H9 (cell line): ENCODE measurements around the gene BTBD6. TPM values are rescaled to one million over a fixed set of nuclear protein-coding genes. Genes with fewer than 3 reads are reported as not detected.
"Not testable (repeated sequence)": the region's sequence is repeated elsewhere in the genome, so short reads cannot be mapped to it uniquely, and the experiment has no call there.

ENCODE experiments used
- DNase-seq: peaks from one replicate; pipeline ENCODE4 v3.0.0-alpha.2; 2017
- H2AFZ ChIP-seq: one replicate; pipeline ENCODE4 v1.6.1; 2013; ENCODE audit warnings: mild to moderate bottlenecking, low read length, control low read depth, moderate library complexity
- H2AK5ac ChIP-seq: 2 replicates; pipeline ENCODE4 v1.6.1; 2013; ENCODE audit warnings: low read length, control low read depth, mixed read lengths; ENCODE audit not compliant: insufficient read length
- H2BK120ac ChIP-seq: one replicate; pipeline ENCODE4 v1.6.1; 2013; ENCODE audit warnings: low read depth, mild to moderate bottlenecking, low read length, control low read depth, inconsistent platforms; ENCODE audit not compliant: poor library complexity, severe bottlenecking
- H2BK12ac ChIP-seq: 2 replicates; pipeline ENCODE4 v1.6.1; 2013; ENCODE audit warnings: low read length, control low read depth, mixed read lengths, low read depth; ENCODE audit not compliant: insufficient read length
- H2BK15ac ChIP-seq: 2 replicates; pipeline ENCODE4 v1.6.1; 2013; ENCODE audit warnings: low read depth, low read length, control low read depth
- H2BK20ac ChIP-seq: one replicate; pipeline ENCODE4 v1.6.1; 2013; ENCODE audit warnings: low read depth, mild to moderate bottlenecking, low read length, control low read depth, inconsistent platforms; ENCODE audit not compliant: poor library complexity, severe bottlenecking
- H2BK5ac ChIP-seq: 2 replicates; pipeline ENCODE4 v1.6.1; 2013; ENCODE audit warnings: low read length, control low read depth, mixed read lengths; ENCODE audit not compliant: insufficient read length
- H3K14ac ChIP-seq: 2 replicates; pipeline ENCODE4 v1.6.1; 2013; ENCODE audit warnings: low read length, control low read depth; ENCODE audit not compliant: insufficient read depth
- H3K18ac ChIP-seq: 2 replicates; pipeline ENCODE4 v1.6.1; 2013; ENCODE audit warnings: low read depth, mild to moderate bottlenecking, mixed read lengths, low read length, control low read depth; ENCODE audit not compliant: insufficient read length
- H3K23ac ChIP-seq: 2 replicates; pipeline ENCODE4 v1.6.1; 2013; ENCODE audit warnings: low read length, control low read depth, mixed read lengths, low read depth; ENCODE audit not compliant: insufficient read length
- H3K23me2 ChIP-seq: 2 replicates; pipeline ENCODE4 v1.6.1; 2013; ENCODE audit warnings: low read depth, mild to moderate bottlenecking, mixed read lengths, low read length, control low read depth; ENCODE audit not compliant: insufficient read length, poor library complexity, severe bottlenecking
- H3K27ac ChIP-seq: 2 replicates; pipeline ENCODE4 v1.5.1; 2013; ENCODE audit warnings: low read length, control low read depth, mixed read lengths, low read depth; ENCODE audit not compliant: insufficient read length
- H3K27me3 ChIP-seq: 2 replicates; pipeline ENCODE4 v1.6.1; 2013; ENCODE audit warnings: low read length, control low read depth, inconsistent platforms; ENCODE audit not compliant: insufficient read depth
- H3K4ac ChIP-seq: 2 replicates; pipeline ENCODE4 v1.6.1; 2013; ENCODE audit warnings: low read depth, mild to moderate bottlenecking, control low read depth, inconsistent platforms, low read length, moderate library complexity
- H3K4me1 ChIP-seq: 2 replicates; pipeline ENCODE4 v1.6.1; 2013; ENCODE audit warnings: low read length, control low read depth, inconsistent platforms; ENCODE audit not compliant: insufficient read depth
- H3K4me2 ChIP-seq: 2 replicates; pipeline ENCODE4 v1.6.1; 2013; ENCODE audit warnings: low read length, control low read depth, mixed read lengths; ENCODE audit not compliant: insufficient read length, insufficient read depth
- H3K56ac ChIP-seq: 2 replicates; pipeline ENCODE4 v1.6.1; 2013; ENCODE audit warnings: low read depth, mild to moderate bottlenecking, mixed read lengths, low read length, control low read depth; ENCODE audit not compliant: insufficient read length
- H3K79me1 ChIP-seq: 2 replicates; pipeline ENCODE4 v1.6.1; 2013; ENCODE audit warnings: low read depth, mild to moderate bottlenecking, moderate library complexity, low read length, control low read depth, inconsistent platforms; ENCODE audit not compliant: insufficient read depth, poor library complexity, severe bottlenecking
- H3K79me2 ChIP-seq: 2 replicates; pipeline ENCODE4 v1.6.1; 2013; ENCODE audit warnings: low read length, control low read depth, inconsistent platforms; ENCODE audit not compliant: insufficient read depth
- H3K9ac ChIP-seq: 2 replicates; pipeline ENCODE4 v1.6.1; 2013; ENCODE audit warnings: low read length, control low read depth, mixed read lengths; ENCODE audit not compliant: insufficient read length; ENCODE audit errors: extremely low read depth
- H3K9me3 ChIP-seq: one replicate; pipeline ENCODE4 v1.6.1; 2013; ENCODE audit warnings: low read depth, low read length, inconsistent platforms; ENCODE audit not compliant: control insufficient read depth
- H3T11ph ChIP-seq: one replicate; pipeline ENCODE4 v1.6.1; 2013; ENCODE audit warnings: mild to moderate bottlenecking, low read length, control low read depth, inconsistent platforms
- H4K20me1 ChIP-seq: one replicate; pipeline ENCODE4 v1.6.1; 2013; ENCODE audit not compliant: control insufficient read depth, insufficient read length, insufficient read depth
- H4K5ac ChIP-seq: 2 replicates; pipeline ENCODE4 v1.6.1; 2013; ENCODE audit warnings: low read depth, mild to moderate bottlenecking, mixed read lengths, low read length, control low read depth; ENCODE audit not compliant: insufficient read length
- H4K8ac ChIP-seq: replicated peaks from 2 replicates; pipeline ENCODE4 v1.6.1; 2013; ENCODE audit warnings: low read length, control low read depth, mixed read lengths, low read depth; ENCODE audit not compliant: insufficient read length
- H4K91ac ChIP-seq: 2 replicates; pipeline ENCODE4 v1.6.1; 2013; ENCODE audit warnings: low read depth, mild to moderate bottlenecking, moderate library complexity, mixed read lengths, low read length, control low read depth; ENCODE audit not compliant: insufficient read length
- H3K27ac Mint-ChIP-seq, 3 experiments: 2 replicates in 2 of 3; 3 replicates in 1 of 3; pipeline ENCODE4 v1.8.0; 2020 to 2021; ENCODE audit warnings: mixed read lengths in 3 of 3, mild to moderate bottlenecking in 1 of 3, moderate library complexity in 1 of 3
- H3K27me3 Mint-ChIP-seq: 2 replicates; pipeline ENCODE4 v1.8.0; 2021; ENCODE audit warnings: low read depth, mild to moderate bottlenecking, moderate library complexity, mixed read lengths
- H3K36me3 Mint-ChIP-seq, 3 experiments: 2 replicates in 2 of 3; 3 replicates in 1 of 3; pipeline ENCODE4 v1.8.0; 2020 to 2021; ENCODE audit warnings: low read depth in 3 of 3, mixed read lengths in 3 of 3; ENCODE audit not compliant: insufficient read depth in 1 of 3
- H3K4me1 Mint-ChIP-seq, 2 experiments: 2 replicates each; pipeline ENCODE4 v1.8.0; 2020; ENCODE audit warnings: mixed read lengths in 2 of 2
- H3K4me3 Mint-ChIP-seq, 2 experiments: 2 replicates in 1 of 2; 3 replicates in 1 of 2; pipeline ENCODE4 v1.8.0; 2020 to 2021; ENCODE audit warnings: mild to moderate bottlenecking in 2 of 2, mixed read lengths in 2 of 2, moderate library complexity in 1 of 2
- H3K9me3 Mint-ChIP-seq, 2 experiments: 2 replicates in 1 of 2; 3 replicates in 1 of 2; pipeline ENCODE4 v1.8.0; 2020; ENCODE audit warnings: mild to moderate bottlenecking in 2 of 2, mixed read lengths in 2 of 2, moderate library complexity in 1 of 2
- WGBS: extraction: QIAGEN DNeasy Blood & Tissue Kit; methylation state at CpG from one replicate; pipeline ENCODE4 v1.1.7; 2013; ENCODE audit warnings: missing lambda C conversion rate, low lambda C conversion rate, mixed read lengths; ENCODE audit not compliant: insufficient read length; ENCODE audit errors: extremely low coverage; 5-methylcytosine and 5-hydroxymethylcytosine counted together
- total RNA-seq: library from RNA; stranded (reverse); gene quantifications from 2 replicates; pipeline ENCODE4 v1.2.1, GENCODE V29; 2021
- TF ChIP-seq, protein P1 (sequence below): fragments of 200-600 bp; sonication (generic); conservative IDR thresholded peaks from 3 replicates; pipeline ENCODE4 v1.8.0; 2021; ENCODE audit warnings: antibody characterized with exemption, mild to moderate bottlenecking

The BTBD6 gene
- total RNA-seq, 1 experiment from 2014 or later, result 23.3 TPM

DNA sequence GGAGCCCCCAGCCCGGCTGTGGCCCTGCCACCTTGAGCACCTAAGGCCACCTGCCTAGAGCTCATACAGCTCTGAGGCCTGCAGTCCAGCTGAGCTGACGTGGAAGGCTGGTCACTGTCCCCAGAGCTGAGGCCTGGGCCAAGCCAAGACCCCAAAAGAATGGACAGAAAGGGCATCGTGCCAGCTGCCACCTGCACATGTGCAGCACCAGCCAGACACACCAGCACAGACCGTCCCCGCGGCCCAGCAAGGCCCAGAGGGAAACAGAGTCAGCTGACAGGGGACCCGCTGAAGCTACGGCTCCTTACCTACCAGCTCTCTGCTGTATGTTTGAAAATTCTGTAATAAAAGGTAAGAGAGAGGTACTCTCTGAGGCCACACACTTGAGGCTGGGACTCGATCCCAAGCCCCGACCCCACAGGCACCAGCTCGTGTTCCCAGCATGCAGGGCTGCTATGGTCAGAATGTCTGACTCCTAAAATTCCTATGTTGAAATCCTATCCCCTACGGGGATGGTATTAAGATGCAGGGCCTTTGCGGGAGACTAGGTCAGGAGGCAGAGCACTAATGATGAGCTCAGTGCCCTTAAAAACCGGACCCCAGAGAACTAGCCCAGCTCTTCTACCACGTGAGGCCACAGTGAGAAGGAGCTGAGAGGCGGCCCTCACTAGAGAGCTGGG lies 27.1 kb downstream of the BTBD6 start:
- TF ChIP-seq, protein P1, sequence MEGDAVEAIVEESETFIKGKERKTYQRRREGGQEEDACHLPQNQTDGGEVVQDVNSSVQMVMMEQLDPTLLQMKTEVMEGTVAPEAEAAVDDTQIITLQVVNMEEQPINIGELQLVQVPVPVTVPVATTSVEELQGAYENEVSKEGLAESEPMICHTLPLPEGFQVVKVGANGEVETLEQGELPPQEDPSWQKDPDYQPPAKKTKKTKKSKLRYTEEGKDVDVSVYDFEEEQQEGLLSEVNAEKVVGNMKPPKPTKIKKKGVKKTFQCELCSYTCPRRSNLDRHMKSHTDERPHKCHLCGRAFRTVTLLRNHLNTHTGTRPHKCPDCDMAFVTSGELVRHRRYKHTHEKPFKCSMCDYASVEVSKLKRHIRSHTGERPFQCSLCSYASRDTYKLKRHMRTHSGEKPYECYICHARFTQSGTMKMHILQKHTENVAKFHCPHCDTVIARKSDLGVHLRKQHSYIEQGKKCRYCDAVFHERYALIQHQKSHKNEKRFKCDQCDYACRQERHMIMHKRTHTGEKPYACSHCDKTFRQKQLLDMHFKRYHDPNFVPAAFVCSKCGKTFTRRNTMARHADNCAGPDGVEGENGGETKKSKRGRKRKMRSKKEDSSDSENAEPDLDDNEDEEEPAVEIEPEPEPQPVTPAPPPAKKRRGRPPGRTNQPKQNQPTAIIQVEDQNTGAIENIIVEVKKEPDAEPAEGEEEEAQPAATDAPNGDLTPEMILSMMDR, result no peak
- Histone ChIP-seq H4K91ac (no peak overlapping the region), H3K27ac (no peak overlapping the region), H2BK5ac (no peak overlapping the region), H3K27me3 (no peaks in the 10 kb centered on the region), H2AK5ac (no peak overlapping the region), H3K9ac (no peak overlapping the region), H3K9me3 (no peaks in the 10 kb centered on the region), H3K56ac (no peak overlapping the region), H3K23ac (no peak overlapping the region), H3K79me1 (no peaks in the 10 kb centered on the region), H4K20me1 (no peaks in the 10 kb centered on the region), H3K79me2 (no peaks in the 10 kb centered on the region), H4K5ac (no peak overlapping the region), H3K4me1 (no peaks in the 10 kb centered on the region), H2BK120ac (no peak overlapping the region), H3K23me2 (no peaks in the 10 kb centered on the region), H2BK12ac (no peak overlapping the region), H3K4me2 (no peak overlapping the region), H3K14ac (no peak overlapping the region), H3T11ph (no peak overlapping the region), H4K8ac (no peak overlapping the region), H2AFZ (no peak overlapping the region), H3K4ac (no peak overlapping the region), H3K18ac (no peak overlapping the region), H2BK15ac (no peak overlapping the region), H2BK20ac (no peak overlapping the region)
- no CpG with 5 or more reads among the region's 16 CpGs for WGBS
- peak overlapping the region in 2 of 3 experiments; percentile 61 to 78; a peak in 3 of 7 replicates for H3K27ac Mint-ChIP-seq
- no peak overlapping the region; a peak in 1 of 5 replicates for H3K4me3 Mint-ChIP-seq
- no peaks in the 10 kb centered on the region for H3K9me3 Mint-ChIP-seq
- peaks cover 0 to 4% of the 10 kb centered on the region in 2 experiments; a peak in 2 of 4 replicates for H3K4me1 Mint-ChIP-seq
- H3K36me3 Mint-ChIP-seq, result no peaks in the 10 kb centered on the region; a peak in 1 of 7 replicates
- peak; percentile 21 for DNase-seq
- H3K27me3 Mint-ChIP-seq, result no peaks in the 10 kb centered on the region

DNA sequence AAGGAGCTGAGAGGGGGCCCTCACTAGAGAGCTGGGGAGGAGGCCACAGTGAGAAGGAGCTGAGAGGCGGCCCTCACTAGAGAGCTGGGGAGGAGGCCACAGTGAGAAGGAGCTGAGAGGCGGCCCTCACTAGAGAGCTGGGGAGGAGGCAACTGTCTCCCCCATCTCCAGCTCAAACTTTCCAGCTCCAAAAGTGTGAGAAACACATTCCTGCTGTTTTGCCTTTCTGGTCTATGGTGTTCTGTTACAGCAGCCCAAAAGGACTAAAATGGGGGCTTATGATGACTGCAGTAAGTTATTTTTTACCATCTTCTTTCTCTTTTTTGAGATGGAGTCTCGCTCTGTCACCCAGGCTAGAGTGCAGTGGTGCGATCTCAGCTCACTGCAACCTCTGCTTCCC lies 29.1 kb downstream of the BTBD6 start:
- not testable (repeated sequence) for H2BK5ac ChIP-seq, H3K79me2 ChIP-seq, H2AFZ ChIP-seq, H3K9me3 ChIP-seq, H3K56ac ChIP-seq, H3K27me3 ChIP-seq, H3K14ac ChIP-seq, H4K91ac ChIP-seq, H2AK5ac ChIP-seq, H3K27me3 Mint-ChIP-seq, H3K4me1 ChIP-seq, H3K79me1 ChIP-seq, DNase-seq, H2BK120ac ChIP-seq, H3K23me2 ChIP-seq, H3K18ac ChIP-seq, H3K9me3 Mint-ChIP-seq, H3K4me3 Mint-ChIP-seq, H3K4me2 ChIP-seq, H3K27ac ChIP-seq, H4K8ac ChIP-seq, H2BK15ac ChIP-seq, H3K4ac ChIP-seq, H4K5ac ChIP-seq, H3T11ph ChIP-seq, H3K9ac ChIP-seq, H2BK20ac ChIP-seq, H2BK12ac ChIP-seq, H3K27ac Mint-ChIP-seq, H3K23ac ChIP-seq, H3K36me3 Mint-ChIP-seq, H4K20me1 ChIP-seq
- no CpG with 5 or more reads among the region's 4 CpGs for WGBS
- H3K4me1 Mint-ChIP-seq, result peaks cover 8 to 12% of the 10 kb centered on the region in 2 experiments
